Activated effector memory CD4-positive, alpha-beta T cell treated with anti-CD3 and anti-CD28 coated beads, Interleukin-2, amount 50 U/mL, for 16 hours (primary cell): ENCODE data around the gene SFTPA2.
"Not testable (repeated sequence)": the region's sequence is repeated elsewhere in the genome, so short reads cannot be mapped to it uniquely, and the experiment has no call there.

Experiments used
- DNase-seq: peaks from one replicate; pipeline ENCODE4 v3.0.0-alpha.2; 2020

The SFTPA2 gene

DNA sequence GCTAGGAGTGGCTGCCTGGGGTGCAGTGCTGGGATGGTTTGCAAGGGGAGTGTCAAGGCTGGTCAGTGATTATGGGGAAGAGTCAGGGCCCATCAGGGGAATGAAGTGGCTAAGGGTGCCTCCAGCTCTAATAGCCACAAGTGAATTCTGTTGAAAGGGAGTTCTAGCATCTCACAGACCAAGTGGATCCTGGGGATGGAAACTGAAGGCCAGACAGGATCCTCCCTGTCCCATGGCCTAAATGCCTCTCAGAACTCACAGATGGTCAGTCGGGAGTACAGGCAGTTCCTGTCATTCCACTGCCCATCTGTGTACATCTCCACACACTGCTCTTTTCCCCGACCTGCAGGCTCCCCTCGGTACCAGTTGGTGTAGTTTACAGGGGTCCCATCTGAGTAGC lies 3.2 kb downstream of the SFTPA2 start:
- not testable (repeated sequence) for DNase-seq

GRCh38 chr10:79555354-79556309 lies 4.6 kb downstream of the SFTPA2 start:
- no peak for DNase-seq

GRCh38 chr10:79552143-79552542 lies 8.1 kb downstream of the SFTPA2 start:
- no peak for DNase-seq

DNA sequence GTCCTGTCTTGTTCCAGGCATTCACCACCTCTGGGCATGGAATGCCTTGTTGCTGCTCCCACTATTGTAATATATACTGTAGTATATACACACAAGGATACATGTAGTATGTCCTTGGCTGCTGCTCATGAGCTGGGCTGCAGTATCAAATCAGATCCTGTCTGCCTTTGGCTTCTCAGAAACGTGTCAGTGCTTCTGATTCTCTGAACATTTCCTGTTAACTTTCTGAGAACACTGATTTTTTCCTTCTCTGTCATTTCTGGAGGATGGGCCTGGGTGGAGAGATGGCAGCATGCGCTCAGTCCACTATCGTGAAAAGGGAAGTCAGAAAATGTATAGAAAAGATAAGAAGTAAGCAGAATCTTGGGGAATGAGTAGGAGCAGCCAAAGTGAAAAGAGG lies 12.2 kb downstream of the SFTPA2 start:
- DNase-seq = no peak

- DNase-seq = not testable (repeated sequence)
Measured at GRCh38 chr10:79547128-79547527, 13.1 kb downstream of the SFTPA2 start.

DNA sequence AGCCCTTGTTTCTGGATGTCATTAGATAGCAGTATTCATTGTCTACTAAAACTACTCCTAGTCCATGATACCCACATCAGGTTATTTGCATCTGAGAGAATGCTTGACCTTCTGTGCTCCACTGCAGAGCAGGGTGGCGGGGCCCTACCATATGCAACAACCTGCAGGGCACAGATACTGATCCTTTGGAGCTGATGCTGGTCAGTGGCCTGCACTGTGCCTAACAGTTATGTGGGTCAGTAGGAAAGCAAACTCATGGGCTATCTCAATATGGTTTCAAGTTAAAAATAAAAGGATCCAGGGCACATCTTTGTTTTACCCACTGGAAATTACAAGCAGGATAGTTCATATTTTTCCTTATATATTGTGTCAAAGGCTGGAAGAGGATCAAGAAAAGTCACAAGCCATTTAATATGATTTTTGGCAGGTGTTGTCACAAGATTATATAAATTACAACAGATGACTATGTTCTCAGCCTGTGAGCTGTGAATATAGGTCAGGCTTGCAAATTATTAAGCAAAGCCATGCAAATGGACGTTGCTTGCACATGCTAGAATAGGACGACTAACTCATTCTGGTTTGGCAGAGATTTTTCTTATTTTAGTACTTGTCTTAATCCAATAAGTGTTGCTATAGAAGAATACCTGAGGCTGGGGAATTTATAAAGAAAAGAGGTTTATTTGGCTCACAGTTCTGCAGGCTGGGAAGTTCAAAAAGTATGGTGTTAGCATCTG lies 15.1 kb downstream of the SFTPA2 start:
- DNase-seq = not testable (repeated sequence)

- not testable (repeated sequence) for DNase-seq
Measured at GRCh38 chr10:79544408-79544807, 15.8 kb downstream of the SFTPA2 start.

DNA sequence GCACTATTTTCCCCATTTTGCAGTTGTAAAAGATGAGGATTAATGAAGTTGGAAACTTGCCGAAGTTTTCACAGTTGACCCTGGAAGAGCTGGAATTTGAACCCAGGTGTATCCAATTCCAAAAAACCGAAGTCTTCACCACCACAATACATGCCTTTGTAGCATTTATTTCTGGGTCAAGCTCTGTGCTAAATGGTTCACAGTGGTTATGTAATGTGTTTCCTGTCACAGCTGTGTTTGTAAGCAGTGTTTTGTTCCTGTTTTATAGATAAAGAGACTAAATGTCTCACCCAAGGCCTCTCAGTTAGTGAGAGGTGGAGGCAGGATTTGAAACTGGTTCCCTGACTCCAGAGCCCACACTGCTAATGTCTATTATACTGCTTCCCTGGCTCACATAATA lies 17.6 kb downstream of the SFTPA2 start:
- DNase-seq = no peak

GRCh38 chr10:79540930-79541329 lies 19.3 kb downstream of the SFTPA2 start:
- not testable (repeated sequence) for DNase-seq

- DNase-seq = not testable (repeated sequence)
Measured at GRCh38 chr10:79538311-79538710, 21.9 kb downstream of the SFTPA2 start.

DNA sequence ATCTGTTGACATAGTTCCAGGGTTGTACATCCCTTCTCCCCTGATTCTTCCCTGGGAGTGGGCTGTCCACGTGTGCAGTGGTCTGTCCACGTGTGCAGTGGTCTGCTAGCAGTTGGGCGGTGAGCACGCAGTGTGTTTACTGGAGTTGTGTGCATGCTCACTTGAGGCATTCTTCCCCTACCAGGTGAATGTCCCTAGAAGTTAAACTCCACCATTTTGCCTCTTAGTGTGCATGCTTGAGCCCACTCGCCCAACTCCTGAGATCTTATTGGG lies 26.4 kb downstream of the SFTPA2 start:
- not testable (repeated sequence) for DNase-seq

- DNase-seq = not testable (repeated sequence)
Measured at GRCh38 chr10:79533142-79533902, 26.9 kb downstream of the SFTPA2 start.

DNA sequence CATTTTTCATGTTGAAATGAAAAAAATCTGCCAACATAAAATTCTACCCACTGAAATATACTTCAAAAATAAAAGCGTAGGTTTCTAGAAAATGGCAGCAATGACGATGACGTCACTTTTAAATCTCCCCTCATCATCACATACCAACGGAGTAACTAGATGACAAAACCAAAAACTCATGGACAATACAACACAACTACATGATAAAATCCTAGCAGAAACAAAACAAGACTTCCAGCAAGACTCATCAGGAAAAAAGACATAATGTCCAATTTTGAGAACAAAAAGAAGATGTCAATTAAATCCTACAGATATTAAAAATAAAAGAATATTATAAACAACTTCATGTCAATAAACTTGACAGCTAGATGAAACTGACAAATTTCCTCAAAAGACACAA lies 31.9 kb downstream of the SFTPA2 start:
- DNase-seq = not testable (repeated sequence)

GRCh38 chr10:79525049-79525710 lies 35.0 kb downstream of the SFTPA2 start:
- not testable (repeated sequence) for DNase-seq

GRCh38 chr10:79523157-79523853 lies 36.9 kb downstream of the SFTPA2 start:
- DNase-seq = not testable (repeated sequence)

DNA sequence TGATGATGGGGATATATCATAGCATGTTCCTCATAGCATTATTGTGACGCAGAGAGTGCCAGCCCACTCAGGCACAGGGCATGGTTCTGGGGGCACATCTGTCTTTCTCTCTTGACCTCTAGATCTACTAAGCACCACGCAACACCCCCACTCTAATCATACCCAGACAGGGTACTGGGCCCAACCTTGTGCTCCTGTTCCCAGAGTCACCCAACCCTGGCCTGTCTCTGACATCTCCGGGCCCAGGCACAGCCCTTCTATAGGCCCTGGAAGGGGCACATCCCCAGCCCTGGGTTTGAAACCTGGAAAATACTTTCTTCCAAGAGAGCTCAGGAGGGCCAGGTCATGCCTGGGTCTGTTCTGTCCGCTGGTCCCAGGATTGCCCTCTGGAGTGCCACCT lies 37.7 kb downstream of the SFTPA2 start:
- not testable (repeated sequence) for DNase-seq

DNA sequence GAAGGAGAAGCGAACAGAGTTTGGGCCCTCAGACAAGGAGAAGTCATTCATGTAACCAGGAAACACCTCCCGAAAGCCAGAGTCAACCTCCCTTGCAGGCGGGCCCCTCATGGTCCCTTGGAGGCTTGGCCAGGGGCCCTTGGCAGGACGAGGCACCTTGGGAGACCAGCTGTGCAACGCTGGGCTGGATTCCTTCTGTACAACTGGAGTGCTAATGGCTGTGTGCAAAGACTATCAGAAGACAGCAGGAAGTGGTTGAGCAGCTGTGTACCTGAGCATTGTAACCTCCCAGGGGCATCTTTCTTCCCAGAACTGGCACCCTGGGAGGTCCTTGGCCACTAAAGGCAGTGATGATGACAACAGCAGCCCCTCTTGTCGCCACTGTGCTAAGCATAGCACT lies 38.5 kb downstream of the SFTPA2 start:
- not testable (repeated sequence) for DNase-seq

GRCh38 chr10:79517567-79517966 lies 42.6 kb downstream of the SFTPA2 start:
- DNase-seq = not testable (repeated sequence)

DNA sequence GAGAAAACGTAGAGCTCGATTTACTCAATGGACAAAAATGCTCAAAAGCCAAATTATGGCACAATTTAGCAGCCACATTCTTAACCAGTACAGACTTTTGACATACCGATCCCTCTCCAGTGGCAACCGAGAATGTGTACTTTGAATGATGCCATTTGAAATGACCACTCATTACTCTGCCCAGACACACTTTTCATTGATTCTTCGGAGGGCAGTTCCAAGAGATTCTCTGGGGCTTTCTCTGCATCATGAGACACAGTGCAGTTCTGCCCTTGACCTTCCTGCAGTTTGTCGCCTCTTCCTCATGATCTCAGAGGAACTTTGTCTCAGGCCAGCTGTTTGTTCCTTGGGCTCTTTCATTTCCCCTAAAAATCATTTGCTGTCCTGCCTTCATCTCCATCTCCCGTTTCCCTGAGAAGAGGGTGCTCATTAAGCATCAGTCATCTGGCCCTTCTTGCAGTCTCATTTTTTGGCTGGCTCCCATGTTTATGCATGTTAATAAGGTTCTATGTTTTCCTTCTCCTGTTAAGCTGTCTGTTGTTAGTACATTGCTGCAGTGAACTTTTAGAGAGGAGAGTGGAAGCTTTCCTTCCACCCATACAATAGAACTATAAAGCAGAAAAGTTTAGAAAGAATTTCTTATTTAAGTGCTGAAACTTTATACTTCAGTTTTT lies 43.5 kb downstream of the SFTPA2 start:
- not testable (repeated sequence) for DNase-seq

DNA sequence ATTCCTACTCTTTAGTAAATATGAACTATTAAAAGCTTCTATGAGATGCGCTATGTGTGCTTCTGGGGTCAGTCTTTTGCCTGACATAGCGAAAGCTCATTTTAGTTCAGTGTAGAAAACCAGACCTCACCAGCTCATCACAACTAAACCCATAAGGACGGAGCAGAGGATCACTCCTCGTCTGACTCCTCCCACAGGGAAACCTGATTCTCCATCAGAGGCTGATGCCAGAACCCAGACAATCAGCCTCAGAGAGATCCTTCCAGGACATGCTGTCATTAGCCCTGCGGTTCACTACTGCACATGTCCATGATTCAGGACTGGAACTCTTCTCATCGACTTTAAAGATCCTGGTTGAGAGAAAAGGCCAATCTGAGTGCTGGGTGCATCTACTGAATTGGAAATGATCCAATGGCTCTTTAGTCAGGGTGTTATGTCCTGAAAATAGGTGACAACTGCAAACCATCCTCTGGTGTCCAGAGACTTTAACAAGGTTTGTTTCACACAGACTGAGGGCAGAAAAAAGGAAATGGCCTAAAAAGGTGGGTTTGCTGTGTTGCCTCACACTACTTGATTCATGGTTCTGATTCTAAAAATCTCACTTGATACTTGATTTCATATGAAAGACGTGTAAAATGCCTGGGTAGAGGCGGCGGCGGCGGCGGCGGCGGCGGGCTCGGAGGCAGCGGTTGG lies 48.2 kb downstream of the SFTPA2 start, which contains the start of gene EIF5AL1:
TSS of gene EIF5AL1 (plus strand) at position 643 of the 693 bp plus-strand sequence. CDS start 117 bp downstream, outside the sequence.
- DNase-seq = not testable (repeated sequence)
